Liver (tissue), 9 donors: ENCODE data around the gene GFRA1. TPM values are rescaled to one million over a fixed set of nuclear protein-coding genes. Genes with fewer than 3 reads are reported as not detected.

ENCODE experiments used
- DNase-seq: peaks from one replicate; pipeline ENCODE4 v3.0.0-alpha.2; 2017; ENCODE audit warnings: low spot score
- H3K27ac ChIP-seq, 2 donors: one replicate each; pipeline ENCODE4 v1.7.0; 2013; ENCODE audit warnings: inconsistent platforms in 2 of 2, low read length in 2 of 2, control low read depth in 1 of 2, low read depth in 1 of 2, mild to moderate bottlenecking in 1 of 2
- H3K27me3 ChIP-seq, 4 donors: one replicate each; pipeline versions ENCODE4 v1.6.1 to v1.7.0; 2013; ENCODE audit warnings: low read length in 3 of 4, inconsistent platforms in 1 of 4, mild to moderate bottlenecking in 1 of 4, moderate library complexity in 1 of 4; ENCODE audit not compliant: control insufficient read depth in 4 of 4, insufficient read depth in 4 of 4
- H3K36me3 ChIP-seq, 4 donors: one replicate each; pipeline versions ENCODE4 v1.6.1 to v1.7.0; 2013; ENCODE audit warnings: low read length in 3 of 4, mild to moderate bottlenecking in 3 of 4, low read depth in 1 of 4, moderate library complexity in 1 of 4; ENCODE audit not compliant: control insufficient read depth in 4 of 4, insufficient read depth in 3 of 4
- H3K4me1 ChIP-seq, 4 donors: one replicate each; pipeline versions ENCODE4 v1.6.1 to v1.7.0; 2013; ENCODE audit warnings: low read length in 3 of 4, mild to moderate bottlenecking in 3 of 4, moderate library complexity in 1 of 4; ENCODE audit not compliant: control insufficient read depth in 4 of 4, insufficient read depth in 4 of 4
- H3K4me3 ChIP-seq, 3 donors: one replicate each; pipeline versions ENCODE4 v1.6.1 to v1.7.0; 2013; ENCODE audit warnings: low read length in 3 of 3, control low read depth in 1 of 3, low read depth in 1 of 3, mild to moderate bottlenecking in 1 of 3
- H3K9ac ChIP-seq, 2 donors: one replicate each; pipeline ENCODE4 v1.7.0; 2013; ENCODE audit warnings: low read length in 2 of 2, mild to moderate bottlenecking in 2 of 2, moderate library complexity in 2 of 2, control low read depth in 1 of 2, low read depth in 1 of 2
- H3K9me3 ChIP-seq, 4 donors: one replicate each; pipeline versions ENCODE4 v1.6.1 to v1.7.0; 2013; ENCODE audit warnings: low read length in 3 of 4; ENCODE audit not compliant: control insufficient read depth in 4 of 4
- EGR1 ChIP-seq, 2 donors: IDR thresholded peaks; 2 replicates each; pipeline ENCODE4 v1.6.1; 2016 to 2018; ENCODE audit warnings: antibody characterized with exemption in 2 of 2, low read depth in 2 of 2
- FOXA1 ChIP-seq: IDR thresholded peaks from 2 replicates; pipeline ENCODE4 v1.6.1; 2016; ENCODE audit warnings: antibody characterized with exemption
- HNF4A ChIP-seq, 2 donors: conservative IDR thresholded peaks; 2 replicates each; pipeline ENCODE4 v1.6.1; 2016; ENCODE audit warnings: antibody characterized with exemption in 2 of 2, mild to moderate bottlenecking in 2 of 2
- JUND ChIP-seq, 2 donors: IDR thresholded peaks; 2 replicates each; pipeline ENCODE4 v1.6.1; 2016; ENCODE audit warnings: antibody characterized with exemption in 2 of 2
- NR2F2 ChIP-seq: IDR thresholded peaks from 2 replicates; pipeline ENCODE4 v1.6.1; 2016; ENCODE audit warnings: antibody characterized with exemption
- RXRA ChIP-seq, 2 donors: IDR thresholded peaks; 2 replicates each; pipeline ENCODE4 v1.6.1; 2017 to 2018; ENCODE audit warnings: antibody characterized with exemption in 2 of 2, mild to moderate bottlenecking in 1 of 2
- SP1 ChIP-seq: IDR thresholded peaks from 2 replicates; pipeline ENCODE4 v1.6.1; 2018; ENCODE audit warnings: antibody characterized with exemption, mild to moderate bottlenecking
- TAF1 ChIP-seq: conservative IDR thresholded peaks from 2 replicates; pipeline ENCODE4 v1.6.1; 2016; ENCODE audit warnings: antibody characterized with exemption, mild to moderate bottlenecking
- YY1 ChIP-seq: IDR thresholded peaks from 2 replicates; pipeline ENCODE4 v1.6.1; 2016; ENCODE audit warnings: antibody characterized with exemption, mild to moderate bottlenecking
- WGBS: extraction: QIAGEN DNeasy Blood & Tissue Kit; methylation state at CpG from one replicate; pipeline ENCODE4 v1.1.7; 2013; 5-methylcytosine and 5-hydroxymethylcytosine counted together
- polyA plus RNA-seq, 2 donors: library from polyadenylated mRNA; stranded (reverse) in 1 of 2; unstranded in 1 of 2; fragments of 200-250 nt in 1 of 2; fragments of >200 nt in 1 of 2; fragmentation: Nextera tagmentation in 1 of 2; extraction: Ambion mirVana in 1 of 2; gene quantifications; one replicate each; pipeline versions ENCODE4 v1.2.1 to v1.2.3, GENCODE V29; 2013 to 2015
- total RNA-seq, 2 donors: library from RNA; depleted of rRNA; stranded (reverse); fragments of >200 nt; gene quantifications; one replicate each; pipeline ENCODE4 v1.2.3, GENCODE V29; 2014
- TF ChIP-seq, protein P1 (sequence below): fragments of 150-350 bp; IDR thresholded peaks from 2 replicates; pipeline ENCODE4 v1.5.1; 2017; ENCODE audit warnings: improper control_type of control experiment, low read depth, low read length; ENCODE audit not compliant: missing input control
- TF ChIP-seq, protein P2 (sequence below): IDR thresholded peaks from 2 replicates; pipeline ENCODE4 v1.6.1; 2016; ENCODE audit warnings: antibody characterized with exemption, mild to moderate bottlenecking
- donor health status: healthy.
- donor health status: healthy.
- donor health status: healthy.
- donor health status: healthy.
- donor health status: healthy.

Gene GFRA1
- total and polyA plus RNA-seq, 4 donors = 14.2 to 53.6 (median 17.8) TPM

DNA sequence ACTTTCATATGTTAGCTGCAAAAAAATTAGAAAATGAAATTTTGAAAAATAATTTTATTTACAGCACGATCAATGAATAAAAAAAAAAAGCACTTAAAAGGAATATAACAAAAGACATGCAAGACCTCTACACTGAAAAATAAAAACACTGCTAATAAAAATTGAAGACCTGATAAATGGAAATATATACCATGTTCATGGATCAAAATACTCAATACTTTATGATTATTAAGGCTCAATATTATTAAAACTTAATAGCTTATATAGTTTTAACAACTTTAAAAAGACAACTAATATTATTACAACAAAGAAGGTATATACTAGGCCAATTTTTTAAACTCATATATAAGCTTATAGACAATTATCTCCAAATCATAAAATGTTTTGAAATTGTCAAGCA is 143.0 kb downstream of the GFRA1 start:
- no peak overlapping the region for H3K27ac ChIP-seq
- 94% methylated on average over 1 of the region's 1 CpG for WGBS
- no peaks in the 10 kb centered on the region for H3K27me3 ChIP-seq
- H3K4me1 ChIP-seq = no peaks in the 10 kb centered on the region
- no peak overlapping the region for H3K4me3 ChIP-seq
- TF ChIP-seq TAF1 (no peak), YY1 (no peak), JUND (IDR thresholded peaks at IDR 0.05) (no peak)
- TF ChIP-seq, protein P1, sequence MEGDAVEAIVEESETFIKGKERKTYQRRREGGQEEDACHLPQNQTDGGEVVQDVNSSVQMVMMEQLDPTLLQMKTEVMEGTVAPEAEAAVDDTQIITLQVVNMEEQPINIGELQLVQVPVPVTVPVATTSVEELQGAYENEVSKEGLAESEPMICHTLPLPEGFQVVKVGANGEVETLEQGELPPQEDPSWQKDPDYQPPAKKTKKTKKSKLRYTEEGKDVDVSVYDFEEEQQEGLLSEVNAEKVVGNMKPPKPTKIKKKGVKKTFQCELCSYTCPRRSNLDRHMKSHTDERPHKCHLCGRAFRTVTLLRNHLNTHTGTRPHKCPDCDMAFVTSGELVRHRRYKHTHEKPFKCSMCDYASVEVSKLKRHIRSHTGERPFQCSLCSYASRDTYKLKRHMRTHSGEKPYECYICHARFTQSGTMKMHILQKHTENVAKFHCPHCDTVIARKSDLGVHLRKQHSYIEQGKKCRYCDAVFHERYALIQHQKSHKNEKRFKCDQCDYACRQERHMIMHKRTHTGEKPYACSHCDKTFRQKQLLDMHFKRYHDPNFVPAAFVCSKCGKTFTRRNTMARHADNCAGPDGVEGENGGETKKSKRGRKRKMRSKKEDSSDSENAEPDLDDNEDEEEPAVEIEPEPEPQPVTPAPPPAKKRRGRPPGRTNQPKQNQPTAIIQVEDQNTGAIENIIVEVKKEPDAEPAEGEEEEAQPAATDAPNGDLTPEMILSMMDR = no peak
- TF ChIP-seq, protein P2, sequence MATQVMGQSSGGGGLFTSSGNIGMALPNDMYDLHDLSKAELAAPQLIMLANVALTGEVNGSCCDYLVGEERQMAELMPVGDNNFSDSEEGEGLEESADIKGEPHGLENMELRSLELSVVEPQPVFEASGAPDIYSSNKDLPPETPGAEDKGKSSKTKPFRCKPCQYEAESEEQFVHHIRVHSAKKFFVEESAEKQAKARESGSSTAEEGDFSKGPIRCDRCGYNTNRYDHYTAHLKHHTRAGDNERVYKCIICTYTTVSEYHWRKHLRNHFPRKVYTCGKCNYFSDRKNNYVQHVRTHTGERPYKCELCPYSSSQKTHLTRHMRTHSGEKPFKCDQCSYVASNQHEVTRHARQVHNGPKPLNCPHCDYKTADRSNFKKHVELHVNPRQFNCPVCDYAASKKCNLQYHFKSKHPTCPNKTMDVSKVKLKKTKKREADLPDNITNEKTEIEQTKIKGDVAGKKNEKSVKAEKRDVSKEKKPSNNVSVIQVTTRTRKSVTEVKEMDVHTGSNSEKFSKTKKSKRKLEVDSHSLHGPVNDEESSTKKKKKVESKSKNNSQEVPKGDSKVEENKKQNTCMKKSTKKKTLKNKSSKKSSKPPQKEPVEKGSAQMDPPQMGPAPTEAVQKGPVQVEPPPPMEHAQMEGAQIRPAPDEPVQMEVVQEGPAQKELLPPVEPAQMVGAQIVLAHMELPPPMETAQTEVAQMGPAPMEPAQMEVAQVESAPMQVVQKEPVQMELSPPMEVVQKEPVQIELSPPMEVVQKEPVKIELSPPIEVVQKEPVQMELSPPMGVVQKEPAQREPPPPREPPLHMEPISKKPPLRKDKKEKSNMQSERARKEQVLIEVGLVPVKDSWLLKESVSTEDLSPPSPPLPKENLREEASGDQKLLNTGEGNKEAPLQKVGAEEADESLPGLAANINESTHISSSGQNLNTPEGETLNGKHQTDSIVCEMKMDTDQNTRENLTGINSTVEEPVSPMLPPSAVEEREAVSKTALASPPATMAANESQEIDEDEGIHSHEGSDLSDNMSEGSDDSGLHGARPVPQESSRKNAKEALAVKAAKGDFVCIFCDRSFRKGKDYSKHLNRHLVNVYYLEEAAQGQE = no peak
- peaks cover 0 to 3% (median 1%) of the 10 kb centered on the region in 4 donors for H3K36me3 ChIP-seq
- H3K9me3 ChIP-seq = no peaks in the 10 kb centered on the region
- H3K9ac ChIP-seq = no peak overlapping the region
- no peak for DNase-seq

DNA sequence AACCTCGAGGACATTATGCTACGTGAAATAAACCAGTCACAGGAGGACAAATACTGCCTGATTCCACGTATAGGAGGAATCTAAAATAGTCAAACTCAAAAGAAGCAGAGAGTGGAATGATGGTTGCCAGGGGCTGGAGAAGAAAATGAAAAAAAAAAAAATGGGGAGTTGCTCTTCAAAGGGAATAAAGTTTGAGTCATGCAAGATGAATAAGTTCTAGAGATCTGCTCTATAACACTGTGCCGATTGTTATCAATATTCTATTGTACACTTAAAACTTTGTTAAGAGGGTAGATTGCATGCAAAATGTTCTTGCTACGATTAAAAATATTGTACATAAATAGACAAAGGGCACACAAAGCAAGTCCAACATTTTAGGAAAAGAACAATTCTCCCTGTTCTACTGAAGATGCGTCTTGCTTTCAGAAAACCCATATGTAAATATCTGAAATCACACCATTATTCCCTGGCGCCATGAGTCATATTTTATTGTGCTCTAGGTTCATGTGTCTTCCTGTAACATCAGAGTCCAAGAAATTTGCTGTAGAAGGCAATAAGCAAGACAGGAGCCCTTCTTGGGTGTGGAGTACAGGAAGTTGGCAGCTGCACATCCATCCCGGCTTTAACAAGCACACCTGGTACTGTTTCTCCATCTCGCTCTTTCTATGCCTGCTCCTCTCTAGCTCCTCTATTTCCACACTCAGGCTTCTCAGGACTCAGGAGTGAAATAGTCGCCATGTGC is 145.9 kb downstream of the GFRA1 start:
- 92% methylated on average over 10 of the region's 10 CpGs for WGBS
- Histone ChIP-seq H3K9me3 (no peaks in the 10 kb centered on the region), H3K36me3 (peaks cover 0 to 10% (median 2%) of the 10 kb centered on the region in 4 donors), H3K27ac (no peak overlapping the region), H3K27me3 (no peaks in the 10 kb centered on the region), H3K4me1 (no peaks in the 10 kb centered on the region), H3K9ac (no peak overlapping the region), H3K4me3 (no peak overlapping the region)
- TF ChIP-seq RXRA (IDR thresholded peaks at IDR 0.05) = no peak
- no peak for TF ChIP-seq FOXA1
- TF ChIP-seq NR2F2 = no peak
- no peak for TF ChIP-seq EGR1 (IDR thresholded peaks at IDR 0.05; ENCODE audit: low read depth in 2 of 2)
- TF ChIP-seq, protein P2 = no peak
- no peak for TF ChIP-seq HNF4A (conservative IDR thresholded peaks at IDR 0.05)
- no peak for TF ChIP-seq SP1
- no peak for TF ChIP-seq TAF1
- no peak for DNase-seq
